ENCODE results near the gene RPS6KA1. TPM values are rescaled to one million over a fixed set of nuclear protein-coding genes. Genes with fewer than 3 reads are reported as not detected.

RPS6KA1 gene
- polyA plus RNA-seq, 3 donors, result 116 to 189 (median 188) TPM

DNA sequence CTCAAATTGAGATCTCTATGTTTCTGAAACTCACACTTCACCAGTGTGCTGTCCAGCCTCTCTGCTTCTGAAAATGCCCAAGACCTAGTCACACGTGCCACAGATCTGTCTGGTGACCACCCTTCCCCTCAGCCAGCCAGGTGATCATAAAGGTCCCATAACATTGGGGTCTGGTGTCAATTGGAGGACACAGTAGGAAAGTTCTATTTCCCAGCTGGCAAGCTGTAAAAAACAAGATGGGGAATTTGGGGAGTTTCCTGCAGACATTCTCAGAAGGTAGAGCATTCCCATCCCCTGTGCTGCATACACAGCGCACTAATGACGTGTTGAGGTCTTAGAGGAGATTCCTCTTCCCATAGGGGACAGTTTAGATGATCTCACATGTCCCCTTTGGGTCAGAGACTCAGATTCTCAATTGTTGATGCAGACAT lies 50.1 kb downstream of the RPS6KA1 start:
- H2AFZ ChIP-seq (ENCODE audit: insufficient read depth, low read depth, low read length, poor library complexity, severe bottlenecking), result no peak overlapping the region
- no CpG with 5 or more reads among the region's 3 CpGs for WGBS (ENCODE audit: insufficient coverage)
- DNase-seq, result no peak

DNA sequence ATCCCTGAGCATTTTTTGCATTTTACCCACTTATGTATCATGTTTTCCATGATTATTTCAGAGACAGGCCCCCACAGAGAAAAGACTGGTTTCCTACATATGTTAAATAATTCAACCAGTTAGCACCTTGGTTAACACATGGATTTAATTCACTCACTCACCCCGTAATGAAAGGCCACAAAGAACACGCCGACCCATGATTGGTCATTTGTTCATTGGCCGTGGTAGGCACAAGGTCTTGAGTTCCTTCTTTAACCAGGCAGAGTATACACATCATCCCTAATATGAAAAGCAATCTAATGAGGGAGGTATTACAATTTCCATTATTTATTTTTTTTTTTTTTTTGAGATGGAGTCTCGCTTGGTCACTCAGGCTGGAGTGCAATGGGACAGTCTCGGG lies 50.6 kb downstream of the RPS6KA1 start:
- DNase-seq, result no peak
- Mint-ChIP-seq H3K27me3 (ENCODE audit: low read depth in 3 of 3) (peaks cover 0 to 1% (median 0%) of the 10 kb centered on the region in 3 donors), H3K4me1 (peaks cover 49% of the 10 kb centered on the region), H3K36me3 (peaks cover 14 to 16% of the 10 kb centered on the region in 2 donors), H3K4me3 (no peak overlapping the region), H3K9me3 (no peaks in the 10 kb centered on the region), H3K27ac (no peak overlapping the region)
- Histone ChIP-seq H3K4me1 (ENCODE audit: control insufficient read depth in 1 of 2, insufficient read depth in 2 of 2, low read length in 2 of 2) (peaks cover 38 to 41% of the 10 kb centered on the region in 2 donors), H3K4me2 (replicated peaks; ENCODE audit: extremely low read depth, low read length, poor library complexity, severe bottlenecking) (no peak overlapping the region), H4K20me1 (ENCODE audit: insufficient read depth, low read length) (peaks cover 23% of the 10 kb centered on the region), H3K27me3 (ENCODE audit: control insufficient read depth in 2 of 2, insufficient read depth in 2 of 2, low read length in 2 of 2) (no peaks in the 10 kb centered on the region), H3K36me3 (replicated peaks in 1 of 2; ENCODE audit: control insufficient read depth in 1 of 2, insufficient read depth in 2 of 2, low read length in 2 of 2) (peaks cover 5 to 12% of the 10 kb centered on the region in 2 donors), H3K9ac (ENCODE audit: insufficient read depth, low read length, poor library complexity, severe bottlenecking) (no peak overlapping the region), H2AFZ (ENCODE audit: insufficient read depth, low read depth, low read length, poor library complexity, severe bottlenecking) (no peak overlapping the region), H3K4me3 (replicated peaks in 1 of 3; ENCODE audit: low read depth in 2 of 3, low read length in 3 of 3) (no peak overlapping the region), H3K79me2 (ENCODE audit: insufficient read depth, low read length) (no peaks in the 10 kb centered on the region), H3K27ac (ENCODE audit: low read depth in 1 of 2, low read length in 2 of 2) (no peak overlapping the region), H3K9me3 (replicated peaks in 1 of 2; ENCODE audit: control insufficient read depth in 1 of 2, insufficient read depth in 1 of 2, low read length in 2 of 2) (no peaks in the 10 kb centered on the region)
- intact Hi-C loops (cut with micrococcal nuclease), result loop anchor here in 1 of 2 donors (5.0 kb wide), 1 partner anchor 38 kb away; no protein-coding TSS in a partner anchor
- WGBS (ENCODE audit: insufficient coverage), result no CpG with 5 or more reads among the region's 6 CpGs
- TF ChIP-seq, protein P1, sequence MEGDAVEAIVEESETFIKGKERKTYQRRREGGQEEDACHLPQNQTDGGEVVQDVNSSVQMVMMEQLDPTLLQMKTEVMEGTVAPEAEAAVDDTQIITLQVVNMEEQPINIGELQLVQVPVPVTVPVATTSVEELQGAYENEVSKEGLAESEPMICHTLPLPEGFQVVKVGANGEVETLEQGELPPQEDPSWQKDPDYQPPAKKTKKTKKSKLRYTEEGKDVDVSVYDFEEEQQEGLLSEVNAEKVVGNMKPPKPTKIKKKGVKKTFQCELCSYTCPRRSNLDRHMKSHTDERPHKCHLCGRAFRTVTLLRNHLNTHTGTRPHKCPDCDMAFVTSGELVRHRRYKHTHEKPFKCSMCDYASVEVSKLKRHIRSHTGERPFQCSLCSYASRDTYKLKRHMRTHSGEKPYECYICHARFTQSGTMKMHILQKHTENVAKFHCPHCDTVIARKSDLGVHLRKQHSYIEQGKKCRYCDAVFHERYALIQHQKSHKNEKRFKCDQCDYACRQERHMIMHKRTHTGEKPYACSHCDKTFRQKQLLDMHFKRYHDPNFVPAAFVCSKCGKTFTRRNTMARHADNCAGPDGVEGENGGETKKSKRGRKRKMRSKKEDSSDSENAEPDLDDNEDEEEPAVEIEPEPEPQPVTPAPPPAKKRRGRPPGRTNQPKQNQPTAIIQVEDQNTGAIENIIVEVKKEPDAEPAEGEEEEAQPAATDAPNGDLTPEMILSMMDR (IDR thresholded peaks at IDR 0.05), result no peak

More for the DNA sequence above, 50.1 kb downstream of the RPS6KA1 start:
- H3K4me3 Mint-ChIP-seq, result no peak overlapping the region
- H3K79me2 ChIP-seq (ENCODE audit: insufficient read depth, low read length), result no peaks in the 10 kb centered on the region
- intact Hi-C loops (cut with micrococcal nuclease), result loop anchor here in 1 of 2 donors (5.0 kb wide), 1 partner anchor 37 kb away; no protein-coding TSS in a partner anchor
- no peaks in the 10 kb centered on the region for H3K9me3 ChIP-seq (replicated peaks in 1 of 2; ENCODE audit: control insufficient read depth in 1 of 2, insufficient read depth in 1 of 2, low read length in 2 of 2)
- H3K4me2 ChIP-seq (replicated peaks; ENCODE audit: extremely low read depth, low read length, poor library complexity, severe bottlenecking), result no peak overlapping the region
- no peaks in the 10 kb centered on the region for H3K9me3 Mint-ChIP-seq
- H3K4me1 ChIP-seq (ENCODE audit: control insufficient read depth in 1 of 2, insufficient read depth in 2 of 2, low read length in 2 of 2), result peaks cover 39 to 42% of the 10 kb centered on the region in 2 donors
- H3K4me1 Mint-ChIP-seq, result peaks cover 51% of the 10 kb centered on the region
- H3K36me3 ChIP-seq (replicated peaks in 1 of 2; ENCODE audit: control insufficient read depth in 1 of 2, insufficient read depth in 2 of 2, low read length in 2 of 2), result peaks cover 9 to 16% of the 10 kb centered on the region in 2 donors
- peak overlapping the region in 1 of 7 donors; percentile 19 for H3K27ac Mint-ChIP-seq
- no peak overlapping the region for H3K9ac ChIP-seq (ENCODE audit: insufficient read depth, low read length, poor library complexity, severe bottlenecking)
- no peaks in the 10 kb centered on the region for H3K27me3 ChIP-seq (ENCODE audit: control insufficient read depth in 2 of 2, insufficient read depth in 2 of 2, low read length in 2 of 2)
- H3K27me3 Mint-ChIP-seq (ENCODE audit: low read depth in 3 of 3), result peaks cover 0 to 1% (median 0%) of the 10 kb centered on the region in 3 donors
- peaks cover 18 to 20% of the 10 kb centered on the region in 2 donors for H3K36me3 Mint-ChIP-seq
- H3K27ac ChIP-seq (ENCODE audit: low read depth in 1 of 2, low read length in 2 of 2), result no peak overlapping the region
- H3K4me3 ChIP-seq (replicated peaks in 1 of 3; ENCODE audit: low read depth in 2 of 3, low read length in 3 of 3), result no peak overlapping the region
- TF ChIP-seq, protein P1 (IDR thresholded peaks at IDR 0.05), result no peak
- peaks cover 28% of the 10 kb centered on the region for H4K20me1 ChIP-seq (ENCODE audit: insufficient read depth, low read length)

All from CD14-positive monocyte (primary cell).